GM10248 (cell line): ENCODE measurements around the gene CDCA4.

ENCODE experiments used
- CTCF ChIA-PET: fragments of 300-600 bp; sonication (Branson Sonifier 250); formaldehyde crosslinking; extraction: SDS; loops from one replicate; lab custom pipeline; 2021; ENCODE audit warnings: antibody characterized with exemption; lab: Yijun Ruan, JAX
- POLR2A ChIA-PET: fragments of 350-650 bp; sonication (Branson Sonifier 250); formaldehyde crosslinking; extraction: SDS; loops from one replicate; lab custom pipeline; 2020; ENCODE audit warnings: antibody characterized with exemption; lab: Yijun Ruan, JAX
- DNase-seq: peaks from one replicate; pipeline ENCODE4 v3.0.0; 2012; ENCODE audit errors: extremely low spot score
- CTCF ChIP-seq: IDR thresholded peaks from 2 replicates; pipeline ENCODE4 v1.5.1; 2012; ENCODE audit warnings: mild to moderate bottlenecking, low read depth; ENCODE audit errors: extremely low read depth, missing control alignments, control extremely low read depth

CDCA4 gene

GRCh38 chr14:104983231-104983721, 37.6 kb downstream of the CDCA4 start:
- no peak for DNase-seq
- TF ChIP-seq CTCF, result no peak
- CTCF ChIA-PET, result interaction anchor here (1.5 to 5.7 kb wide), 4 partner anchors 8 to 104 kb away, joined by 5 to 54 read pairs (median 14); no protein-coding TSS in a partner anchor
- POLR2A ChIA-PET, result no interaction called here

DNA sequence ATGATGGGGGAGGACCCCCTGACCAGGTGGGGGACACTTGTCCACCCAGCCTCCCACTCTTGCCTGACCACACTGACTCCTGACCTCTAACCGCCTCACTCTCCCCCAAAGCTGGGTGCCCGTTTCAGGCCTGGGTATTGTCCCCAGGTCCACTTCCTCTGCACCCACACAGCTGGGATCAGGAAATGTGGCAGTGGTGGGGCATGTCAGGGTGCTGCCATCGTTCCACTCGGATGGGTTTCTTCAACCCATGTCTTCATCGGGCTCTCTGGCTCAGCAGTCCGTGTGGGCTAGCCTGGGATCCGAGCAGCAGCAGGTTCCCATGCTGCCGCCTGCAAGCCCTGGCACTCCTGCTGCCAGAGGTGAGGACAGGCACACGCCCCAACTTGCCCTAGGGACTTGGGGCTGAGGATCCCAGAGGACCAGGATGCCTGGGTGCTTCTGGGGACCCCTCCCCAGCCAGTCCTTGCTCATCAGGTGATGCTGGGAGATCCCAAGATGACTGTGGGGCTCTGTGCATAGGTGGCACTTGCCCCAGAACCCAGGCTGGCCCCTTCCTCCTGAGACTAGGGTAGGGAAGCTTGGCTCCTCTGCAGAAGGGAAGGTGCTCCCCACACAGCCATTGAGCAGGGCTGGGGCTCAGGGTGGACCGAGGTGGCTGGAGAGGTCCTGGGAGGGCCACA, 38.2 kb downstream of the CDCA4 start:
- POLR2A ChIA-PET, result no interaction called here
- DNase-seq, result no peak
- CTCF ChIA-PET, result interaction anchor here (0.6 to 5.7 kb wide), 5 partner anchors 22 to 1709 kb away, joined by 3 to 54 read pairs (median 5); no protein-coding TSS in a partner anchor
- TF ChIP-seq CTCF, result no peak

DNA sequence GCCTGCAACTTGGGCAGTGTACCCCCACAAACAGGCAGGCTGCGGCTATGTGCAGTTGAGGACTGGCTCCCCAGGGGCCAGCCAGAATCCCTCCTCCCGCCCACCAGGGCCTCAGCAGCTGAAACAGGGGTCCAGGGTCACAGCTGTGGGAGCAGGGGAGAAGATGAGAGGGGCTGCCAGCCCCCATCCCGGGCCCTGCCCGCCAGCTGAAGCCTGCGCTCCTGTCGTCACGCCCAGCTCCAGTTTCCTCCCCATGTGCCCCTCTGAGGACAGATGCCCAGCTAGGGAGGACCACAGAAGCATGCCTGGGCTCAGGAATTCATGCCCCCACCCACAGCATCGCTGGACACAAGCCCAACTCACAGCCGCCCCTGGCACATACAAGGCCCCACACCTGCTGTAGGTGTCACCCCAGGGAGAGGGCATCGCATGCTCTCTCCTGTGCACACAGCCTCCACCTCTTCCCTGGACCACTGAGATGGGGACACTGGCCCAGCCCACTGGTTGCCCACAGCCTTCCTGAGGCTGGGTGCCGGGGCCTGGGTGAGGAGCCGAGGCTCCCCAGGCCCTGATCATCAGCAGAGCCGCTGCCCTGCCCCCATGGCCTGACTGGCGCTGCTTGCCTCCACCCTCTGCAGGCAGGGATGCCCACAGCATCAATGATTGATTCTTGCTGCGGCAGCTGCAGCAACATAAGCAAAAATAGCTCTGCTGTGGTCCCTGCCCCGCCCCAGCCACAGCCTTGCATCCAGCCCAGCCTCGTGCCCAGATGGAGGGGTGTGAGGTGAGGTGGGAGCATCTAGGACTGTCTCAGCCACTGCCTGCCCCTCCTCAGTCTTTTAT, 39.0 kb downstream of the CDCA4 start:
- ChIA-PET POLR2A (no interaction called here), CTCF (interaction anchor here (1.0 to 5.7 kb wide), 4 partner anchors 23 to 64 kb away, joined by 3 to 54 read pairs (median 6); no protein-coding TSS in a partner anchor)
- DNase-seq, result no peak
- TF ChIP-seq CTCF, result no peak

DNA sequence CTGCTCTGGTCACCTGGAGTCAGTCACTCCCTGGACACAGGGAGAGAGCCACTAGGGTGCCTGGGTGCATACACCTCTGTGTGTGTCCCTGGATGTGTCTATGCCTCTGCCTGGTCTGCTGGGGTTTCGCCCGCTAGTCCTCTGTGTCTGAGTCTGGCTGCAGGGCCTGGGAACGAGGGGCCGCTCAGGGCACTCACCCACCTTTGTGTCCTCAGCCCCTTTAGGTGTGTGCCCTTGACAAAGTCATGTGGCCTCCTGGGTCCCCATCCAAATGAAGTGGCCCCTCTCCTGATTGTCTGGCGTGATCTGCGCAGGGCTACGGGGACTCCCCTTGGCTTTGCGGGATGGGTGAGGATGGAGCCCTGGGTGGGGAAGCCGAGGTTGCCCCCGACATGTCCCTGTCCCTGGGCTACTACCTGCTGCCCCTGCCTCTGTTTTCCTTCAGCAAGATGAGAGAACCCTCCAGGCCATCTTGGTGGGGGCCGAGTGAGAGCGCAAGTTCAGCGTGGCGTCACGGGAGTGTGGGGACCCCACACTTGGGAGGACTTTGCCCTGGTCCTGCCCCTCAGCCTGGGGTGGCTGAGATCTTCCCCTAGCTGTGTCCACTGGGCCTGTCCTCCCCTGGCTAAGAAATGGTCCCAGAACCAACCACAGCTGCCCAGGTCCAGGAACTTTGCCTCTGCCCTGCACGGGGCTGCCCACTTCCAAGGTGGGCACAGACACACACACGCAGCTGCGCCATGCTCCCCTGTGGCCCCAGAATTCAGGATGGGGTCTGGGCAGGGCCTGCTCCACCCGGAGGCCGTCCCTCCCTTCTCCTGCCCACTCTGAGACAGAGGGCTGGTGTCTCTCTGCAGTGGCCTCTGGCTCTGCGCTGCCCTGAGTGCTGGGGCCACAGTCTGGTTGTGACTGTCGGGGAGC, 40.0 kb downstream of the CDCA4 start:
- no peak for TF ChIP-seq CTCF
- ChIA-PET CTCF (interaction anchor here (1.5 to 5.7 kb wide), 3 partner anchors 54 to 65 kb away, joined by 5 to 54 read pairs (median 8); no protein-coding TSS in a partner anchor), POLR2A (no interaction called here)
- DNase-seq, result no peak

DNA sequence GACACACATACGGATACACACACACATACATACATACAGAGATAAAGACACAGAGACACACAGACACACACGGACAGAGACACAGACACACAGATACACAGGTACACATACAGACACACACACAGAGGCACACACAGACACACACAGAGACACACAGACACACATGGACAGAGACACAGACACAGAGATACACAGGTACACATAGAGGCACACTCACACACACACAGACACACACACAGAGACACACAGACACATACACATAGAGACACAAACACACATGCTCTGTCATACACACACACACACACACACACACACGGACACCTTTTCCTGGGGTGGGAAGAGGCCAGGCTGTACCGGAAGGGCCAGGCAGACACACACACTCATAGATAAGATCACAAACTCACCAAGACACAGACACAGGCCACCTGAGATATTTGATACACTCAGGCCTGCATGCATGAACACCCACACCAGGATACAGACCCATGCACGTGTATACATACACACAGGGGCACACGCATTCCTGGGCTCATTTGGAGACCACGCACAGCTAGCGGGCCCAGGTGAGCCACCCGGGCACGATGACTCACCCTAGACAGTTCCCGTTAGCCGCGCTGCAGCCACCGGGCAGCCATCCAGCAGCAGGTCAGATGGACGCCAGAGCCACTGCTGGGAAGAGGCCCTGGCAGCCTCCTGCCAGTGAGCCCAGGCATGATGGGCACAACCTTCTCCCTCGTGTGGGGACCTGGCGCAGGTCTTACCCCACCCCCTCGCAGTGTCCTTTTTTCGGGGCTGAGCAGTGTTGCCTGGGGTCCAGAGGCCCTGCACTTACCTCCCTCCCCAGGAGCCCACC, 40.9 kb downstream of the CDCA4 start:
- ChIA-PET POLR2A (no interaction called here), CTCF (interaction anchor here (1.6 kb wide), 1 partner anchor 66 kb away, joined by 11 read pairs; no protein-coding TSS in a partner anchor)
- no peak for TF ChIP-seq CTCF
- DNase-seq, result no peak
